Hepatocyte (in vitro differentiated cells): ENCODE data around the gene TBC1D32.

ENCODE experiments used
- CTCF ChIP-seq: fragments of 200-600 bp; sonication (generic); IDR thresholded peaks from 2 replicates; pipeline ENCODE4 v1.5.1; 2016; ENCODE audit warnings: antibody characterized with exemption, mild to moderate bottlenecking; ENCODE audit not compliant: poor library complexity
- EZH2 ChIP-seq: fragments of 200-600 bp; sonication (generic); IDR thresholded peaks from 2 replicates; pipeline ENCODE4 v1.6.1; 2016; ENCODE audit warnings: antibody characterized with exemption, mild to moderate bottlenecking, borderline replicate concordance
- EZH2phosphoT487 ChIP-seq: fragments of 200-600 bp; sonication (generic); IDR thresholded peaks from one replicate; pipeline ENCODE4 v1.6.1; 2018; ENCODE audit warnings: antibody characterized with exemption, mild to moderate bottlenecking, low read depth, moderate library complexity; ENCODE audit not compliant: unreplicated experiment, severe bottlenecking

GRCh38 chr6:121285041-121285440 lies 49.2 kb downstream of the TBC1D32 start:
- TF ChIP-seq CTCF (no peak), EZH2phosphoT487 (no peak), EZH2 (no peak)
